NK-92 treated with Interleukin-12 subunit alpha and Interleukin-12 subunit beta, amount 100 ng/mL, for 24 hours (cell line): Measurements from ENCODE around the gene ALPL.
"Not testable (repeated sequence)": the region's sequence is repeated elsewhere in the genome, so short reads cannot be mapped to it uniquely, and the experiment has no call there.

Experiments used
- DNase-seq: peaks from one replicate; lab custom pipeline; 2025; lab: John Stamatoyannopoulos, UW

The ALPL gene

DNA sequence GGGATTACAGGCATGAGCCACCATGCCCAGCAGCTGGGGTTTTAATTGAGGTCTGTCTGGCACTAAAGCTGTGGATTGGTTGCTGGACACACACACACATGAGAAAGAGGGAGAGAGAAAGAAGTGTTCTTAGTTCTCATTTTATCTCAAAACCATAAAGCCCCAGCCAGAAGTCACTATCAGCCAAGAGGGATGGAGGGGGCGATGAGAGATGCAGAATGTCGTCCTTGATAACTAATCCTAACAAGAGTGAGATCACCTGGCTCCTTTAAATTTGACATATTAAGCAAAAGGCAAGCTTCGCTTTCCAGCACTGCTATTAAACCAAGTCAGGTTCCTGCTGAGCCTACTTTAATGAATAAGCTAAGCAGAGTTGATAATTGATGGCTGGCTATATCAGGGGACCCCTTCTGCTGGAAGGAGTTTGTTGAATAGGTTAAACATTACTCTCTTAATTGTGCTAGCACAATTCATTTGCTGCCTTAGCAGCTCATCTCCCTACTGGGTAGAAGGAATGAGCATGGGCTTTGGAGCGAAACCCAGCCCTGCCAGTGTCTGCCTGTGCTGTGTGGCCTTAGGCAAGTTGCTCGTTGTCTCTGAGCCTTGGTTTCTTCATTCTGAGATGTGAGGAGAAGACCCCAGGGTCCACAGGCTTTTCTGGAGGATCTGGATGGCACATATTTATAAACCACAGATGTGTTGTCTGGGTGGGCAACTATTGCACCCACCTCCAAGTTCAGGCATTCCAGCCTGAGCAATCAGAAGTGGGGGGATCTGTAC lies 50.8 kb downstream of the ALPL start:
- no peak for DNase-seq

- no peak for DNase-seq
These were observed 51.9 kb downstream of the ALPL start for GRCh38 chr1:21560916-21561638.

DNA sequence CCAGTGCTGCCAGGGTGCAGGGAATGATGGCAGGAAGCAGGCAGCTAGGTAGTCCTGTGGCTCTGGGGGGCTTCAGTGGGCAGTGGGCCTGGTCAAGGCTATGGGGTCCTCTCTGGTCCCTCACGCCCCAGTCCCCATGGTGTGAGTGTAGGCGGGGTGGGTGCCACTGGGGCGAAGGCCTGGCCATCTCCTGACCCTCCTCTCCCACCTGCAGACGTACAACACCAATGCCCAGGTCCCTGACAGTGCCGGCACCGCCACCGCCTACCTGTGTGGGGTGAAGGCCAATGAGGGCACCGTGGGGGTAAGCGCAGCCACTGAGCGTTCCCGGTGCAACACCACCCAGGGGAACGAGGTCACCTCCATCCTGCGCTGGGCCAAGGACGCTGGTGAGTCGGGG lies 53.7 kb downstream of the ALPL start:
- no peak for DNase-seq

DNA sequence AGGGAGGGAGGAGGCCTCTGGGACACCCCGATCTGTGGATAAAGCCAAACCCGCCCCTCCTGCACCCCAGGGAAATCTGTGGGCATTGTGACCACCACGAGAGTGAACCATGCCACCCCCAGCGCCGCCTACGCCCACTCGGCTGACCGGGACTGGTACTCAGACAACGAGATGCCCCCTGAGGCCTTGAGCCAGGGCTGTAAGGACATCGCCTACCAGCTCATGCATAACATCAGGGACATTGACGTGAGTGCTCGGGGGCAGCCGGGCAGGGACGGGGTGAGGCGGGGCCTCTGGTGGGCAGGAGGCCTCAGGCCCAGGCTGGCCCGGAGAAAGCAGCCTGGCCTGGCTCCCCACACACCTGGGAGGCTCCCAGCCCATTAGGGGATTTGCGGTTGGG lies 54.7 kb downstream of the ALPL start:
- DNase-seq: no peak

DNA sequence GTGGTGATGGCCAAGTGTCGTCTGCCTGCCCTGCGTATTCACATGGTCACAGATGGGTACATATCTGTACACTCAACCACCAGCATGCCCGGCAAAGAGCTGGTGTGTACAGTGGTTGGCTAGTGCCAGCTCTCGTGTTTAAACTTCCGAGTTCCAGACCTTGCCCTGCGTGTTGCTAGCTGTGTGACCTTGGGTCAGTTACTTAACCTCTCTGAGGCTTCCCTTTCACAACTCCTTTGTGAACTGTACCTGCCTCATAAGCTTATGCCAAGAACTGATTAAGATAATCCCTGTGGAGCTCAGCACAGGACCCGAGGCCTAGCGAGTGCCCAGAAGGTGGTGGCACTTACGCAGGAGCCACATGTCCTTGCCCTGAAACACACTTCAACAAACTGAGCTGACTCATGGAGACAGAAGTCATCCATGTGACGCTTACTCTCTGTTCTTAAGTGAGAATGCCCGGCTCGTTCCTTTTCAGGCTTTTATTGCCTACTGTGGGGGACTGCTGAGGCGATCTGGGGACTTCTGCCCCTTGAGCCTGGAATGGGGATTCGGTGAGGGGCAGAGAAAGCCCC lies 55.4 kb downstream of the ALPL start:
- no peak for DNase-seq

GRCh38 chr1:21565285-21565684 lies 56.1 kb downstream of the ALPL start:
- DNase-seq: no peak

DNA sequence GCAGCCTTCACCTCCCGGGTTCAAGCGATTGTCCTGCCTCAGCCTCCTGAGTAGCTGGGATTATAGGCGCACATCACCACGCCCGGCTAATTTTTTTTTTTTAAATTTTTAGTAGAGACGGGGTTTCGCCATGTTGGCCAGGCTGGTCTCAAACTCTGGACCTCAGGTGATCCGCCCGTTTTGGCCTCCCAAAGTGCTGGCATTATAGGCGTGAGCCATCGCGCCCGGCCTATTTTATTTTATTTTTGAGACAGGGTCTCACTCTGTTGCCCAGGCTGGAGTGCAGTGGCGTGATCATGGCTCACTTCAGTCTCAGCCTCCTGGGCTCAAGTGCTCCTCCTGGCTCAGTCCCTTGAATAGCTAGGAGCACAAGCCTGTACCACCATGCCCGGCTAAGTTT lies 57.1 kb downstream of the ALPL start:
- not testable (repeated sequence) for DNase-seq

- DNase-seq: no peak
These were observed 58.2 kb downstream of the ALPL start for GRCh38 chr1:21567241-21568005.

- DNase-seq: no peak
These were observed 59.0 kb downstream of the ALPL start for GRCh38 chr1:21568006-21568746.

- no peak for DNase-seq
These were observed 59.7 kb downstream of the ALPL start for GRCh38 chr1:21568809-21569385.

DNA sequence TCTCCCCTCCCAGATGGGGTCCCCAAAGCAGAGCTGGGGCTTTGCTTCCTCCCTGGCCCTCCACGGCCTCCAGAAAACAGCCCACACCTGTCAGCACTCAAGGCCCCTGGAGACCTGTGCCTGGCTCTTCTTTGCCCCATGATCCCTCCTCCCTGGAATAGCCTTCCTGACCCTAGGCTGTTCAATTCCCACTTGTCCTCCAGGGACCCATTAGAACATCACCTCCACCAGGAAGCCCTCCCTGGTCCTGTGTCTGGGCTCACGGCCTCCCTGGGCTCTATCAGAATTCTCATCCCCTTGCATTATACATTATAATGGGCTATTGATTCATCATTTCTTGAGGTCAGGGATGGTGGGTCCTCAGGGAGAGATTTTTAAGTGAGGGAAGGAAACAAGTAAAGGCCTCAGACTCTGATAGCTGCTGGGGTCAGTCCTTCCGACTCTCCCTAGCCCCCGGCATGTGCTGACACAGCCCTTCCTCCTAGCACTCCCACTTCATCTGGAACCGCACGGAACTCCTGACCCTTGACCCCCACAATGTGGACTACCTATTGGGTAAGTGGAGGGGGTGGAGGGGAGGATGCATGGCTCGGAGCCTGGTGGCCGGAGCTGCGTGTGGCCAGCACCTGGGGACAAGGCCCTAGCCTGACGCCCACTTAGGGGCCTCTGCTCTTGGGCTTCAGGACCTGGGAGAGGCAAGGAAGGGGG lies 60.8 kb downstream of the ALPL start:
- no peak for DNase-seq

DNA sequence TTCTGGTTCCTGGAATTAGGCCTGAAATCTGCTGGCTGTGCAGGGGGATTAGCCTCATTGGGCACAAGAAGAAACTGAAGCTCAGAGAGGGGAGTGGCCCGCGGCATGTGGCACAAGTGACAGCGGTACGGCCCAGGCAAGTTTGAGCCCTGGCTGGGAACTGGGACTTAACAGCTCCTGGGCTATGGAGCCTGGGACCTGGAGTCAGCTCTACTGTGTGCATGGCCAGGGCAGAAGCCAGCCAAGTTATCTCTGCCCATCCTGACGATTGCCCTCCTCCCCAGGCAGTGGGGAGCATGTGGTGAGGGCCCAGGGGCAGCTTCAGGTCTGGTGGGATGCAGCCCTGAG lies 61.3 kb downstream of the ALPL start:
- no peak for DNase-seq

DNA sequence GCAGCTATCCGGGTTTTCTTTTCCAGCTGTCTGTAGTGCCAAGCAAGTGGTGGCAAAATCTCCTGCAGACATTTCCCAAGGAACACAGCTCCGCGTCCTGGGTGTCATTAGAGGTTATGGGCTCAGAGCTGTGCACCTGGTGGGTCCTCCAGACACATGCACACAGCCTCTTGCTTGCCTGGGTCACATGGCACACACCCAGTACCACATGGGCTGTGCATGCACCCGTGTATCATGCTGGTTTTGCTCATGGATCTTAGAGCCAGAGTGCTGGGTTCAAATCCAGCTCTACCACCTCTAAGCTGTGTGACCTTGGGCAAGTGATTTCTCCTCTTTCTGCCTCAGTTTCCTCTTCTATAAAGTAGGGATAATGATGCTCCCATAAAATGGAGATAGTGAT lies 61.7 kb downstream of the ALPL start:
- DNase-seq: no peak

DNA sequence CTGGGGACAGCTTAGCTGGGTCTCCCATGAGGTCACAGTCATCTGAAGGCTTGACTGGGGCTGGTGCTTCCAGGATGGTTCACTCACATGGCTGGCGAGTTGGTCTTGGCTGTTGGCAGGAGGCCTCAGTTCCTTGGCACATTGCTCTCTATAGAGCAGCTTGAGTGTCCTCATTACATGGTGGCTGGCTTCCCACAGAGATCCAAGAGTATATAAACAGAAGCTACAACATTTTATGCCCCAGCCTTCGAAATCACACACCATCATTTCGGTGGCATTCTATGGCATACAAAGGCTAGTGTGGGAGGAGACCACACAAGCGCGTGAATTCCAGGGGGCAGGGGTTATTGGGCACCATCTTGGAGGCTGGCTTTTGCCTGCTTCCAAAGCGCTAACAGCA lies 63.0 kb downstream of the ALPL start:
- no peak for DNase-seq

DNA sequence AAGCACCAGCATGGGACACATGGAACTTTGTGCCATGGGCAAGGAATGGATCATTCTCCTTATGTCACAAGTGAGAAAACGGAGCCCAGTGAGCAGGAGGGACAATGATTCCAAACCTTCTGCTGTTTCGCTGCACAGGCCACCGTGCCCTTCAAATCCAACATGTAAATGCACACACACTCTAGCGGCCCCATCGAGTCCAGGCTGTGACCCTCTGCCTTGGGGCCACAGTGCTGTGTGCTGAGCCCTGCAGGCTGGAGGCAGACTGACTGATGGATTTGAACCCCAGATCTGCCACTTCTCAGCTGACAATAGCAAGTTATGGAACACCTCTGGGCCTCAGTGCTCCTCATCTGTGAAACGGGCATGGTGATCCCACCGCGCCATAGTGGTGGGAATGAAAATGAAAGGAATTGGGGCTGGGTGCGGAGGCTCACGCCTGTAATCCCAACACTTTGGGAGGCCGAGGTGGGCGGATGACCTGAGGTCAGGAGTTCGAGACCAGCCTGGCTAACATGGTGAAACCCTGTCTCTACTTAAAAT lies 63.6 kb downstream of the ALPL start:
- no peak for DNase-seq

GRCh38 chr1:21573475-21573874 lies 64.3 kb downstream of the ALPL start:
- no peak for DNase-seq

DNA sequence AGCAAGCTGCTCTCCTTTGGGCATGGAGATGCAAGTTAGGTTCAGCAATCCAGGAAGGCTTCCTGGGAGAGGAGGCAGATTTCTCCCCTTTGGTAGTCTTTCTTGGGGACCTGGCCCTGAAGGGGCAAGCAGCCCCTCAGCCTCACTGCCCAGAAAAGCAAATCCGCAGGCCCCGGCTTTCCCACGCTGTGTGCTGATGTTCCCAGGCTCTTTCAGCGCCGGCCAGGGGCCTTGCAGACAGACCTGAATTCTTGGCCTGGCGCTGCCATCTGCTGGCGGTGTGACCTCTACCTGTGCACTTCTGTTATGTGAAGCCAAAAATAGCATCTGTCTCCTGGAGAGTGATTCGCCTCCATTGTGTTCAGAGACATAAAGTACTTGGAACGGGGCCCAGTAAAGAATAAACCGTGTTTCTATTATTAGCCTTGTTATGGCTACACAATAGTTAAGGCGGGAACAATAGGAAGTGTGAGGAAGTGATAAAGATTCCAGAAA lies 64.8 kb downstream of the ALPL start:
- DNase-seq: no peak

DNA sequence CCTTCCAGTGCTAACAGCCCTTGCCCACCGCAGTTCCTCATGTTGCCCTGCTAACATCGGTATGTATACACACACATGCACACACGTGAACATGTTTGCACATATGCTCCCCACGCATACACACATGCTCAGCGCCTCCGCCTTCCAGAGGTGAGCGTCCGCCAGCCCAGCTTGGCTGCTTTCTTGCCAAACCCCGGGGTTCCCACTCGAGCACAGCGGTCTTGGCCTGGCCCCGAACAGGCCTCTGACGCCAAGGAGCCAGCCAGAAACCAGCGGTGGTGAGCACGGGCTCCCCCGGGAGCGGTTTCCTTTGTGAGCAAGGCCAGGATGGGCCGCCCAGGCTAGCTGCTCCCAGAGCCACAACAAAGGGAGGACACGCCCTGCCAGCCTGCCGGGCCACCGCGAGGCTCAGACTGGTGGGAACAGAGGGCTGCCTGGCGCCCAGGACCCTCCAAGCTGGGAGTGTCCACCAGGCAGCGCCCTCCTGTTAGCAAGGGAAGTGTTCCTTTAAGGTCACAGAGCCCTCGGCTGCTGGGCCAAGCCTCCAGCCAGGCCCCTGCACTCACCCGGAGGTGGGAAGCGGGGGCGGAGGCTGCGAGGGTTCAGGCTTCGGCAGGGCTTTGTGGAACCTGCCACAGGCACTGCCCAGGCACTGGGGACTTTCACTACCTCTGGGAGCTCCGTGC lies 65.4 kb downstream of the ALPL start:
- DNase-seq: no peak

- DNase-seq: no peak
These were observed 66.2 kb downstream of the ALPL start for GRCh38 chr1:21575351-21575942.
